OCI-LY7 (cell line): Measurements from ENCODE around the gene S100A9.

Experiments used
- EZH2phosphoT487 ChIP-seq: fragments of 200-600 bp; sonication (generic); IDR thresholded peaks from 2 replicates; pipeline ENCODE4 v1.6.1; 2018; ENCODE audit warnings: low read depth, borderline replicate concordance, mild to moderate bottlenecking, mixed run types, antibody characterized with exemption, low read length, moderate library complexity, mixed read lengths
- TF ChIP-seq, protein P1 (sequence below): fragments of 200-600 bp; sonication (generic); conservative IDR thresholded peaks from 2 replicates; pipeline ENCODE4 v1.5.1; 2014; ENCODE audit warnings: mild to moderate bottlenecking, antibody characterized with exemption, low read length, moderate library complexity, mixed read lengths

- TF ChIP-seq, protein P1, sequence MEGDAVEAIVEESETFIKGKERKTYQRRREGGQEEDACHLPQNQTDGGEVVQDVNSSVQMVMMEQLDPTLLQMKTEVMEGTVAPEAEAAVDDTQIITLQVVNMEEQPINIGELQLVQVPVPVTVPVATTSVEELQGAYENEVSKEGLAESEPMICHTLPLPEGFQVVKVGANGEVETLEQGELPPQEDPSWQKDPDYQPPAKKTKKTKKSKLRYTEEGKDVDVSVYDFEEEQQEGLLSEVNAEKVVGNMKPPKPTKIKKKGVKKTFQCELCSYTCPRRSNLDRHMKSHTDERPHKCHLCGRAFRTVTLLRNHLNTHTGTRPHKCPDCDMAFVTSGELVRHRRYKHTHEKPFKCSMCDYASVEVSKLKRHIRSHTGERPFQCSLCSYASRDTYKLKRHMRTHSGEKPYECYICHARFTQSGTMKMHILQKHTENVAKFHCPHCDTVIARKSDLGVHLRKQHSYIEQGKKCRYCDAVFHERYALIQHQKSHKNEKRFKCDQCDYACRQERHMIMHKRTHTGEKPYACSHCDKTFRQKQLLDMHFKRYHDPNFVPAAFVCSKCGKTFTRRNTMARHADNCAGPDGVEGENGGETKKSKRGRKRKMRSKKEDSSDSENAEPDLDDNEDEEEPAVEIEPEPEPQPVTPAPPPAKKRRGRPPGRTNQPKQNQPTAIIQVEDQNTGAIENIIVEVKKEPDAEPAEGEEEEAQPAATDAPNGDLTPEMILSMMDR = no peak
- TF ChIP-seq EZH2phosphoT487 = no peak
Measured at GRCh38 chr1:153364156-153364555, 6.5 kb downstream of the S100A9 start.
